Neural cell (in vitro differentiated cells): ENCODE results near the gene LRMDA. TPM values are rescaled to one million over a fixed set of nuclear protein-coding genes. Genes with fewer than 3 reads are reported as not detected.

Source experiments
- H2AFZ ChIP-seq: fragments of 200-600, 300-800 bp; sonication (generic), shearing (Covaris generic); 2 replicates; pipeline ENCODE4 v1.6.0; 2014; ENCODE audit warnings: low read depth, mild to moderate bottlenecking, antibody characterized with exemption, low read length, moderate library complexity
- H3F3A ChIP-seq: fragments of 200-600 bp; shearing (Covaris generic); 2 replicates; pipeline ENCODE4 v1.6.1; 2016; ENCODE audit warnings: mild to moderate bottlenecking, moderate library complexity, mixed read lengths, antibody characterized with exemption, low read length; ENCODE audit not compliant: insufficient read depth, poor library complexity, severe bottlenecking
- H3K27ac ChIP-seq: fragments of 200-600, 300-800 bp; sonication (generic), shearing (Covaris generic); 2 replicates; pipeline ENCODE4 v1.5.1; 2014; ENCODE audit warnings: mild to moderate bottlenecking, low read length, moderate library complexity
- H3K27me3 ChIP-seq: fragments of 300-800, 200-600 bp; sonication (generic), shearing (Covaris generic); 2 replicates; pipeline ENCODE4 v1.6.0; 2014; ENCODE audit warnings: mild to moderate bottlenecking, low read depth, low read length, moderate library complexity; ENCODE audit not compliant: insufficient read depth
- H3K36me3 ChIP-seq: fragments of 300-800, 200-600 bp; sonication (generic), shearing (Covaris generic); 2 replicates; pipeline ENCODE4 v1.5.1; 2014; ENCODE audit warnings: mild to moderate bottlenecking, antibody characterized with exemption, low read length, moderate library complexity; ENCODE audit not compliant: insufficient read depth
- H3K4me2 ChIP-seq: fragments of 300-800, 200-600 bp; sonication (generic), shearing (Covaris generic); 2 replicates; pipeline ENCODE4 v1.6.0; 2014; ENCODE audit warnings: mild to moderate bottlenecking, low read length
- H3K4me3 ChIP-seq: fragments of 300-800, 200-600 bp; sonication (generic), shearing (Covaris generic); 2 replicates; pipeline ENCODE4 v1.5.1; 2014; ENCODE audit warnings: mild to moderate bottlenecking, low read length, moderate library complexity
- H3K79me2 ChIP-seq: fragments of 200-600 bp; shearing (Covaris generic); replicated peaks from 2 replicates; pipeline ENCODE4 v1.6.0; 2014; ENCODE audit warnings: mild to moderate bottlenecking, low read length, moderate library complexity; ENCODE audit not compliant: insufficient read depth
- H3K9ac ChIP-seq: fragments of 300-800, 200-600 bp; sonication (generic), shearing (Covaris generic); 2 replicates; pipeline ENCODE4 v1.6.1; 2016; ENCODE audit warnings: mild to moderate bottlenecking, low read length, mixed read lengths
- H3K9me2 ChIP-seq: fragments of 200-600 bp; shearing (Covaris generic); 2 replicates; pipeline ENCODE4 v1.6.1; 2016; ENCODE audit warnings: mild to moderate bottlenecking, low read length, mixed read lengths; ENCODE audit not compliant: insufficient read depth
- H3K9me3 ChIP-seq: fragments of 200-600, 300-800 bp; sonication (generic), shearing (Covaris generic); 2 replicates; pipeline ENCODE4 v1.6.1; 2016; ENCODE audit warnings: mild to moderate bottlenecking, mixed run types, low read length, moderate library complexity, mixed read lengths
- H4K20me1 ChIP-seq: fragments of 200-600 bp; shearing (Covaris generic); 2 replicates; pipeline ENCODE4 v1.6.1; 2016; ENCODE audit warnings: mild to moderate bottlenecking, mixed run types; ENCODE audit not compliant: insufficient read depth
- CTCF ChIP-seq: fragments of 450-650 bp; IDR thresholded peaks from 2 replicates; pipeline ENCODE4 v1.5.1; 2014; ENCODE audit warnings: antibody characterized with exemption, mild to moderate bottlenecking, moderate library complexity; ENCODE audit not compliant: poor library complexity, severe bottlenecking
- EP300 ChIP-seq: fragments of 450-650 bp; conservative IDR thresholded peaks from 2 replicates; pipeline ENCODE4 v1.6.1; 2014; ENCODE audit warnings: antibody characterized with exemption, mild to moderate bottlenecking, moderate library complexity; ENCODE audit not compliant: poor library complexity, severe bottlenecking
- EZH2 ChIP-seq: fragments of 200-600, 300-800 bp; shearing (Covaris generic), sonication (generic); IDR thresholded peaks from 2 replicates; pipeline ENCODE4 v1.6.1; 2014; ENCODE audit warnings: antibody characterized with exemption, low read length, borderline replicate concordance, mild to moderate bottlenecking; ENCODE audit not compliant: insufficient read depth, poor library complexity, severe bottlenecking
- MXI1 ChIP-seq: fragments of 450-650 bp; conservative IDR thresholded peaks from 2 replicates; pipeline ENCODE4 v1.6.1; 2014; ENCODE audit warnings: antibody characterized with exemption, mild to moderate bottlenecking; ENCODE audit not compliant: poor library complexity, severe bottlenecking
- POLR2AphosphoS5 ChIP-seq: IDR thresholded peaks from 2 replicates; pipeline ENCODE4 v1.6.1; 2012
- RAD21 ChIP-seq: fragments of 450-650 bp; conservative IDR thresholded peaks from 2 replicates; pipeline ENCODE4 v1.6.1; 2014; ENCODE audit warnings: antibody characterized with exemption, mild to moderate bottlenecking, moderate library complexity
- REST ChIP-seq: IDR thresholded peaks from 2 replicates; pipeline ENCODE4 v1.6.1; 2012; ENCODE audit warnings: borderline replicate concordance
- SMC3 ChIP-seq: fragments of 450-650 bp; conservative IDR thresholded peaks from 2 replicates; pipeline ENCODE4 v1.6.1; 2014; ENCODE audit warnings: antibody characterized with exemption, mild to moderate bottlenecking, moderate library complexity; ENCODE audit not compliant: poor library complexity
- TAF1 ChIP-seq: IDR thresholded peaks from 2 replicates; pipeline ENCODE4 v1.6.1; 2012; ENCODE audit warnings: low read depth
- polyA plus RNA-seq: library from polyadenylated mRNA; depleted of rRNA; stranded (reverse); fragments of >200 nt; gene quantifications from 2 replicates; pipeline ENCODE4 v1.2.3, GENCODE V29; 2014

LRMDA gene
- polyA plus RNA-seq, 1 donor from 2014 or later: 5.6 TPM

- Histone ChIP-seq H3K4me3 (no peak overlapping the region), H3K27me3 (no peaks in the 10 kb centered on the region), H3K9ac (no peak overlapping the region), H4K20me1 (no peaks in the 10 kb centered on the region), H3K79me2 (no peaks in the 10 kb centered on the region), H3K36me3 (no peaks in the 10 kb centered on the region), H3F3A (no peaks in the 10 kb centered on the region), H2AFZ (no peak overlapping the region), H3K27ac (no peak overlapping the region), H3K9me3 (no peaks in the 10 kb centered on the region), H3K4me2 (no peak overlapping the region), H3K9me2 (no peaks in the 10 kb centered on the region)
- no peak for TF ChIP-seq EP300
Observed at GRCh38 chr10:75774783-75775490, 343.5 kb downstream of the LRMDA start.

- Histone ChIP-seq H3K36me3 (no peaks in the 10 kb centered on the region), H3K79me2 (no peaks in the 10 kb centered on the region), H3K9me3 (no peaks in the 10 kb centered on the region), H4K20me1 (no peaks in the 10 kb centered on the region), H3K4me3 (no peak overlapping the region), H3K27me3 (no peaks in the 10 kb centered on the region), H2AFZ (no peak overlapping the region), H3F3A (peaks cover 3% of the 10 kb centered on the region), H3K9ac (no peak overlapping the region), H3K27ac (peak overlapping the region; percentile 14), H3K4me2 (no peak overlapping the region), H3K9me2 (no peaks in the 10 kb centered on the region)
- TF ChIP-seq SMC3 (no peak), RAD21 (no peak), CTCF (no peak), POLR2AphosphoS5 (no peak), EZH2 (no peak), REST (no peak), MXI1 (no peak), EP300 (no peak), TAF1 (no peak)
Observed at GRCh38 chr10:75776738-75777504, 345.5 kb downstream of the LRMDA start.
